ENCODE results near the gene NEB.

DNA sequence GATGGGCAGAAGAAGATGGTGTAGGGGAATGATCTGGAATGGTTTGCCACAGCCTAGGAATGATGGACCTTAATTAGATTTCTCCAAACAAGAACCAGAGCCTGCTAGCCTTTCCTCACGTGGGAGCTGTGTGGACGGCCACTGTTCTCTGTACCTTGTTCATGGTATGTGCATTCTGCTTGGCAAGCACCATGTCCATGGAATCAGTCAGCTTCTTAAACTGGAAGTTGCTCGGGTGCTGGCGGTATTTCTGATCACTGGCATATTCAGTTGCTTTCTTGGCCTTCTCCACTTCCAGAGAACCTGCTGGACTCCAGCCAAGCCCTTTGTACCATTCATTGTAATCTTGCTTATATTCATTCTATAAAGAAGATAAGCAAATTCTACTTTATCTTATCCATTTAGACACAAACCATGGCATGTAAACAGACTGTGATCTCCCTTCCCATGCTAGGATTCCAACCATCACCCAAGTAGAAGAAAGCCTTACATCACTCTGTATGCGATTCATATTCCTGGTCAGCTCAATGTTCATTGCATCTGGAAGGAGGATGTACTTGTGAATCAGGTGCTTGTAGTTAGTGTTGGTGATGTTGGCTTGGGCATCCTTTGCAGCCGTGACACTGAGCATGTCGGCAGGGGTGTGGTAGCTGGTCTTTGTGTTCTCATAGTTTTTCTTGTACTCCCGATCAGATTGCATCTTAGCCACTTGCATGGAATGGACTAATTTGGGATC, 78.4 kb downstream of the NEB start:
- no peak for TF ChIP-seq MAFK (IDR thresholded peaks at IDR 0.05; ENCODE audit: low read depth, low read length)
- TF ChIP-seq POLR2A (IDR thresholded peaks at IDR 0.05; ENCODE audit: low read depth, low read length): no peak
- TF ChIP-seq CTCF (conservative IDR thresholded peaks at IDR 0.05; ENCODE audit: low read depth, low read length): no peak
- no peak for TF ChIP-seq NFE2L2 (IDR thresholded peaks at IDR 0.05; ENCODE audit: low read depth, low read length)
- TF ChIP-seq, protein P1, sequence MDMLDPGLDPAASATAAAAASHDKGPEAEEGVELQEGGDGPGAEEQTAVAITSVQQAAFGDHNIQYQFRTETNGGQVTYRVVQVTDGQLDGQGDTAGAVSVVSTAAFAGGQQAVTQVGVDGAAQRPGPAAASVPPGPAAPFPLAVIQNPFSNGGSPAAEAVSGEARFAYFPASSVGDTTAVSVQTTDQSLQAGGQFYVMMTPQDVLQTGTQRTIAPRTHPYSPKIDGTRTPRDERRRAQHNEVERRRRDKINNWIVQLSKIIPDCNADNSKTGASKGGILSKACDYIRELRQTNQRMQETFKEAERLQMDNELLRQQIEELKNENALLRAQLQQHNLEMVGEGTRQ (IDR thresholded peaks at IDR 0.05; ENCODE audit: low read depth, low read length): no peak
- no peak for TF ChIP-seq RCOR1 (IDR thresholded peaks at IDR 0.05; ENCODE audit: insufficient replicate concordance, low read length)
- no peak for TF ChIP-seq CEBPB (IDR thresholded peaks at IDR 0.05; ENCODE audit: low read depth, low read length)
- no peak for TF ChIP-seq FOS (IDR thresholded peaks at IDR 0.05; ENCODE audit: low read depth, low read length)
- TF ChIP-seq SMC3 (IDR thresholded peaks at IDR 0.05; ENCODE audit: low read depth, low read length): no peak
- no peak for TF ChIP-seq RFX5 (IDR thresholded peaks at IDR 0.05; ENCODE audit: low read depth, low read length)
- no peak for TF ChIP-seq MAZ (IDR thresholded peaks at IDR 0.05; ENCODE audit: borderline replicate concordance, low read depth, low read length)
- TF ChIP-seq RAD21 (IDR thresholded peaks at IDR 0.05; ENCODE audit: low read length): no peak
- TF ChIP-seq BHLHE40 (IDR thresholded peaks at IDR 0.05; ENCODE audit: low read depth, low read length): no peak

All from IMR-90 (cell line).